HG03460 (cell line): ENCODE measurements around the gene NKX6-2.
"Not testable (repeated sequence)": the region's sequence is repeated elsewhere in the genome, so short reads cannot be mapped to it uniquely, and the experiment has no call there.

Experiments used
- ATAC-seq: cut with Tn5 transposase; IDR thresholded peaks from one replicate; pipeline ENCODE4 v1.9.1; 2021; ENCODE audit not compliant: unreplicated experiment

The NKX6-2 gene

DNA sequence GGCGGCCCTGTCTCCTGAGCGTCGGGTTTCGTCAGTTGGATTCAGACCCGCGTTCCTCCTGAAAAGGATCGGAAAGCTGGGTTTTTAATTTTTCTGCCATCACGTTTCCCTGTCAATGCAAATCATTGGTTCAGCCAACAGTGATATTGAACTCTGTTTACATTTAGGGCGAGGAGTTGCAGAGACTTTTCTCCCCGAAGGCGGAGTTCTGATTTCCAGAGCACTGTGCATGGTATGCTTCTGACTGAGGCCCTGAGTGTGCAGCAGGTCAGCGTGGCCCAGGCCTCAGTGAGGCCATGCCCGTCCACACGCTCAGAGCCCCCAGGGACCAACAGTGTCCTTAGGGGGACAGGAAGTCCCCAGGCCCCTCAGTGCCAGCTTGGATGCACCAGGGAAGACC lies 27.1 kb downstream of the NKX6-2 start:
- no peak for ATAC-seq

DNA sequence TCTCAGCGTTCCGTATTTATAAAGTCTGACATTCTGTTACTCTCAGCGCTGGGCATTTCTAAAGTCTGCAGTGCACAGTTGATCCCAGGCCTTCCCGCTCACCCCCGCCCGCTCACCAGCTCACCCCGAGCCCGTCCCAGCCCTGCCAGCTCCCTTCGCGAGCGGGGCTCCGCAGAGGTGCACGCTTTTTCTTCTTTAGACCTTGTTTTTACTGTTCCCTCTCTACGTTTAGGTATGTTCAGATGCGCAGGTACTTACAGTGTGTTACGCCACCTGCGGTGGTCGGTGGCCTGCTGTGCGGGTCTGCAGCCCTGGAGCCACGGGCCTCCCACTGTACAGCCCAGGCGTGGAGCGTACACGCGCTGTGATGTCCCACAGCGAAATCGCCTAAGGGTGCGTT lies 28.8 kb downstream of the NKX6-2 start:
- no peak for ATAC-seq

DNA sequence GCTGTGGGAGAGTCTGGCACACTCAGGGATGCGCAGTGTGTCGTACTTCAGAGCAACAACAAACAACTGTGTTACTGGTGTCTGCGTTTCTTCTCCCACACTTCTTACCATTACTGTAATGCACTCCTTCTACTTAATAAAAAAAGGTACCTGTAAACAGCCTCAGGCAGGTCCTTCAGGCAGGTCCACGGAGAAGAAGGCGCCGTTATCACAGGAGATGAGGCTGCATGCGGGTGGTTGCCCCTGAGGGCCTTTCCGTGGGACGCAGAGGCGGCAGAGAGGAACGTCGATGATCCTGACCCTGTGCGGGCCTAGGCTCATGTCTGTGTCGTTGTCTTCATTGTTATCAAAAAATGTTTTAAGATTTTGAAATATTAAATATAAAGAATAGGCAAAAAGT lies 29.4 kb downstream of the NKX6-2 start:
- ATAC-seq = no peak

DNA sequence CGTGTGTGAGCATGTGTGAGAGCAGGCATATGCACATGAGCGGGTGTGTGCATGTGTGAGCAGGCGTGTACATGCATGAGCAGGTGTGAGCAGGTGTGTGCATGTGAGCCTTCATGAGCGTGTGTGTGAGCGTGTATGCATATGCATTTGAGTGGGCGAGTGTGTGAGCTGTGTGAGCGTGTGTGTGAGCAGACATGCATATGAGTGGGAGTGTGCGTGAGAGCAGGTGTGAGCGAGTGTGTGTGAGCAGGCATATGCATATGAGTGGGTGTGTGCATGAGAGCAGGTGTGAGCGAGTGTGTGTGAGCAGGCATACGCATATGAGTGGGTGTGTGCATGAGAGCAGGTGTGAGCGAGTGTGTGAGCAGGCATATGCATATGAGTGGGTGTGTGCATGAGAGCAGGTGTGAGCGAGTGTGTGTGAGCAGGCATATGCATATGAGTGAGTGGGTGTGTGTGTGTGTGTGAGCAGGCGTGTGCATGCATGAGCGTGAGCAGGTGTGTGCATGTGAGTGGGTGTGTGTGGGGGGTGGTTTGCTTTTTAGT lies 30.7 kb downstream of the NKX6-2 start:
- no peak for ATAC-seq

DNA sequence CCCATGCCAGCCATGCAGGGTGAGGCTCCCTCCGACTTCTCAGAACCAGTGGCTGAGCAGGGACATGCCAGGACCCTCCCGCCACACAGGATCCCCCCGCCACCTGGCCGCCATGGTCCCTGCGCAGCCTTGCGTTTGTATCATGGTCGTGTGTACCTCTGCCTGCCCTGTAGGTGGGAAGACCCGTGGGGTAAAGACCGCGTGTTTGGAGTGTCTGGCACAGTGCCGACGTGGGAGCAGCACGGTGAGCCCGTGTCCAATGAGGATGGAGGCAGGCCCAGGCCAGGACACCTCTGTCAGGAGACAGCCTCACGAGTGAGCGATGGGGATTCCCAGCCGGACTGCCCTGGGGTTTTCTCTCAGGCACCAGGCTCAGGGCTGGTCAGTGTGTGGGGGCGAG lies 31.9 kb downstream of the NKX6-2 start:
- ATAC-seq = no peak

DNA sequence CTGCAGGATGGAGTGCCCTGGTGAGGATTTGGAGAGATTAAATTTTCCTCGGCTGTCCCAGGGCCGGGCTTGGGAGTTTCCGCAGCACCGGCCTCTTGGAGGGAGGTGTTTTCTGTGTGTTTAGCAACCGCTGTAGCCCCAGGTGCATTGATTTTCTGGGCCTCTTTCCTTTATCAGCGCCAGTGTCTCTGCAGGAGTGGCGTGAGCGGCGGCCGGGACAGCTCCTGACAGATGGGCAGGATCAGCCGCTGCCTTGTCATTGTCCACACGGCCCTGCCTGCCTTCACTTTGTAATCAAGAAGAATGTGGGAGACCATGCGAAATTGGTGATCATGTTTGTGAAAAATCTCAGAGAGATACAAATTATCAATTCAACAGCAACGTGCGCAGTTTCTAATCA lies 32.4 kb downstream of the NKX6-2 start:
- no peak for ATAC-seq

DNA sequence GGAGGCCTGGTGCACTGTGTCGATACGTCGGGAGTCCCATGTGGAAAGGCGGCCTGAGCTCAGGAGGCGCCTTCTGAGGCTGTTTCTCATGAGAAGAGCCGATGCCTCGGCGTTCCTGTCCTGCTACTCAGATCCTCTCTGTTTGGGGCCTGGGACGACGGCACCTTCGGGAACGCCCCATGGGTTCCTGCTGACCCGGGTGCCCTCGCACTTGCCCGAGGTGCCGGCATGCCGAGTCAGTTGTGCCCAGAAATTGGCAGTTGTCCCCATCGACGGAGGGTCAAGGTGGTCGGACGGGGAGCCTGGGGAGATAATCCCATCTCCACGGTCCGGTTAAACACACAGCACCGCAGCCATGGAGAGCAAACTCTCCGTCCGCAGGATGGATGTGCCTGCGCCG lies 33.0 kb downstream of the NKX6-2 start:
- no peak for ATAC-seq

DNA sequence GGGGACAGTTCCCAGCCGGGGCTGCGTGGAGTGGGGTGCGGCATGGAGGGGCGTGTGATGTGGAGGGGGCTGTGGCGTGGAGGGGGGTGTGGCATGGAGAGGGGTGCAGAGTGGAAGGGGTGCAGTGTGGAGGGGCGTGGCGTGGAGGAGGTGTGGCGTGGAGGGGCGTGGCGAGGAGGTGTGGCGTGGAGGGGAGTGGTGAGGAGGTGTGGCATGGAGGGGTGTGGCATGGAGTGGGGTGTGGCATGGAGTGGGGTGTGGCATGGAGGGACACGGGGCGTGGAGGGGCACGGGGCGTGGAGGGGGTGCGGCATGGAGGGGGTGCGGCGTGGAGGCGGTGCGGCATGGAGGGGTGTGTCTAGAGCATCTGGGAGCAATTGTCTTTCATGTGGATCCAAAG lies 33.6 kb downstream of the NKX6-2 start:
- no peak for ATAC-seq

DNA sequence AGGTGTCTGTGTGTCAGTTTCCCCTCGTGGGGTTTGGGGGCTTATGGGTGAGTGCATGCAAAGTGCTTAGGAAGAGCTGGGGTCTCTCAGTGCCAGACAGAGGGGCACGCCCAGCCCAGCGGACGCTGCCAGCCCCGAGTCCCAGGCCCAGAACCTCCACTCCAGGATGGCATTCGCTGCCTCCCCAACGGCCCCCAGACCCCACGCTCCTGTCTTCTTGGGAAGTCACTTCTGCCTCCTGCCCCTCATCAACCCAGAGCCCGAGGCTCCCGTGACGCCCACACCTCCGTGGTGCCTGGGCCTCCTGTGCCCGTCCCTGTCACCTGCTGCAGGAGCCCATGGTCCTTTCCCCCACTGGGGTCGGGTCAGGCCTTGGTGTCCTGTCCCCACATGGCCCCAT lies 35.0 kb downstream of the NKX6-2 start:
- ATAC-seq = no peak

DNA sequence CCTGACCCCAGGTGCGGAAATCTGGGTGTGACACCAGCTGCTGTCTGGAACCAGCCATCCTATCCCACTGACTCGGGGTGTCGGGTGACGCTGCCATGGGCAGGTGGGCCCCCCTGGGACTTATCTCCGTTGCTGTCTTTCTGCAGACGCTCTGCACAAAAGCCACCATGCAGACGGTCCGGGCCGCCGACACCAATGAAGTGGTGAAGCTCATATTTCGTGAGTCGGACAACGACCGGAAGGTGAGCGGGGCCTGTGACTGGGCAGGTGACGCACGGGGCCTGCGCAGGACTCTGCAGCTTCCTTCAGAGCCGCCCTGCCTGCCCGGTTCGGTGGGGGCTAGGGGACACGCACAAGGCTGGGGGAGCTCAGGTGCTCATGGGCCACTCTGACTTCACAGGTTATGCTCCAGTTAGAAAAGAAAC lies 36.6 kb downstream of the NKX6-2 start:
- no peak for ATAC-seq

DNA sequence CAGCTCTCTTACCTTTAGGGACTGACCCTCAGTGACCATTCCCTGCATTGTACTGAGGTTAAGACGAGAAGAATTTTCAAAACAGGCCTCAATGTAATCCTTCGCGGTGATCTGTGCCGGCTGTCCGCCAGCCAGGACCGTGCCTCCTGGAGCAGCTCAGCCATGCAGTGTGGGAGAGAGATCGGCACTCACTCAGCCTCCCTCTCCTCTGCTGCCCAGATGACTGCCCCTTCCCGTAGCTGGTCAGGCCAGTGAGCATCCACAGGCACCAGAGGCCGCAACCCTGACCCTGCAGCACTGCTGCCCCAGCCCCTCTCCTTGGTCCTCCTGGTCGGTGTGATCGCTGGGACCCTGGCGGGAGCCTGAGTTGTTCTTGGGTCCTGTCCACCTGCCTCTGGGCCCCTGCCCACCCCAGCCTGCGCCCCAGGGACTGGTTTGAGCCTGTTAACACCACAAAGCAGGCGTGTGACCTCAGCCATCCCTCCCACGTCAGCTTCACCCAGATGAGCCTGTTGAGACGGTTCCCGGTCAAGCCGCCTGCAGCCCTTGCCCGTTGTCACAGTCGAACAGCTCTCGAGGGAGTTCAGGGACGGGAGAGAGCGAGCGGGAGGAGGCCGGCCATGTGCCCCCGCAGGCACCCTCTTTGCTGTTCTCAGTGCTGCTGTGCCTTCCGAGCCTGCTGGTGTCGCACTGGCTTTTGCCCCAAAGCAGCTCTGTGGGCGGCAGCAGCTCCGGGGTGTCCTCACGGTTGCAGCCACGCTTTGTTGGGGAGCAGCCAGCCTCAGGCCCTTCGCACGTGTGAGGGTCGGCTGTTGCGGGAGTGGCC lies 37.2 kb downstream of the NKX6-2 start:
- no peak for ATAC-seq

DNA sequence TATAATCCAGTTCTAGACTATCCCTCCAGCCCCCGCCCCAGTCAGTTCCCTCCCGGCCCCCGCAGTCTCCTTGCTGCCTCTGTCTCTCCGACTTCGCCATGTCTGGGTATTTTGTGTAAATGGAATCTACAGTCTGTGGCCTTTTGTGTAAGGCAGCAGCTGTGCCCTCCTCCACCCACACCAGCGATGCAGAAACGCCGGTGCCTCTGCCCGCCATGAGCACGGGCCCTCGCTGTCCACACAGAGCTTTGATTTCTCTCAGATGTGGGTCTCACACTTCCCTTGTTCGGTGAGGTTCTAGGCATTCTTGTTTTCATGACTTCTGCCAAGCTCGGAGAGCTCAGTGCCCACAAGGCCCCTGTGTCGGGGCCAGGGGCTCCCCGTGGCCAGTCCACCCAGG lies 37.8 kb downstream of the NKX6-2 start:
- no peak for ATAC-seq

DNA sequence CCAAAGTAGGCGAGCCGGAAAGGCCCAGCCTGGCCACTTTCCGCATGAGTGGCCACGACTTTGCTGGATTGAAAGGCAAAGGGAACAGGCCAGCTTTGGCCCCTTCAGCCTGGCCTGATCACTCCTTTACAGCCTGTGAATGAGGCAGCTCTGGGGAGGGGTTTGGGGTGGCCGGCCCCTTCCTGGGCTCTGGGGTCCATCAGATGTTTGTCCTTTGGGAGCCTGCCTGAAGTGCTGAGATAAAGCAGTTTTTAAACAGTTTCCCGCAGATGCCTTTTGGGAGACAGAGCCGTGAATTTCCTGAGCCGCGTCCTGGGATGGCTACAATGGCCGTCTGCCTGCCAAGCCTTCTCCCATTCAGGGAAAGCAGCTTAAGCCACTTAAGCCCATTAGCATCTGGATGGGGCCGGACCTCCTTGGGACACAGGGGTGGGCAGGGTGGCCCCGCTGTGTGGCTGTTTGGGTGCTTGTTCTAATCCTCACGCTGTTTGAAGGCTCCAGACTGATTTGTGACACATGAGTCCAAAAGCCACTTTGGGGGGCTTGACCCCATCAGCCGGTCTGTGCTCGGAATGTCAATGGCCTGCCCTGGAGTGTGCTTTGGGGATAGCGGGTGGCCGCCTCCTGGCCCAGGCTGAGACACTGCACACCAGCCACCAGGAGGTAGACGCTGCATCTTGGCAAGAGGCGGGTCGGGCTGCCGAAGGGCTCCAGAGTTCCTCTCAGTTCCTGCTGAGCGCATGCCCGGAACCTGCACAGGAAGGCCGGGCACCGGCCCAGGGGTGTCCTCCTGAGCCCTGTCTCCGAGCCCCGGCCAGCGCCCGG lies 38.9 kb downstream of the NKX6-2 start:
- no peak for ATAC-seq

DNA sequence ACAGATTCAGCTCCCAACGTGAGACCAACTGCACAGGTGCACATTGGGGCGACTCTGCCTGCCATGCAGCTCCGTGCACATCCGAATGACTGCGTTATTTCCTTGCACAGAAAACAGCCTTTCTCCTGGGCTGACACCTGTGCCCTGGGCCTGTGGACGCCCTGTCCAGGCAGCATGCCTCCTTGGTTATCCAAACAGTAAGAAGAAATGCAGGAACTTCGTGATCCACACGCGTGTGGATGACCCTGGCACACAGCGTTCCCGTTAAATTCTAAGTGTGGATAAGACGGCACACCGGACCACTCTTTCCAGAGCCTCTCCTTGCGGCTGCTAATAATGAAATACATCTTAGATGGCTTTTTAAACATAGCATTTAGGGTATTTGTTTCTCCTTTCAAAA lies 39.6 kb downstream of the NKX6-2 start:
- ATAC-seq = no peak

DNA sequence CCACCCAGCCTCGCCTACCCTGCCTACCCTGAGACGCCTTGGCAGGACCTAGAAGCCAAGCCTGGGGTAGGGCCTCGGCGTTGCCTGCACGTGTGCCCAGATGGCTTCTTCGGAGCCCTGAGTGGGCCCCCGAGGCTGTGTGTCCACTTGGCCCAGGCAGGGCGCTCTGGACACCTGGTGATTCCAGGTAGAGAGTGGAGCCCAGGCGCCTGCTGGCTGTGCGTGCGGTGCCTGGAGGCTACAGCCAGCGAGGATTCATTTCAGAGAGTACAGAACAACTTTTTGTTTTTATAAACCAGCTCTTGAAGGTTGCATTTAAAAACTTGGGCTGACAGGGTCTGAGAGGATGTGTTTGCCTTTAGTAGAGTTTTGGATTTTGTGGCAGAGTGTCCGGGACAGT lies 40.0 kb downstream of the NKX6-2 start:
- ATAC-seq = no peak

DNA sequence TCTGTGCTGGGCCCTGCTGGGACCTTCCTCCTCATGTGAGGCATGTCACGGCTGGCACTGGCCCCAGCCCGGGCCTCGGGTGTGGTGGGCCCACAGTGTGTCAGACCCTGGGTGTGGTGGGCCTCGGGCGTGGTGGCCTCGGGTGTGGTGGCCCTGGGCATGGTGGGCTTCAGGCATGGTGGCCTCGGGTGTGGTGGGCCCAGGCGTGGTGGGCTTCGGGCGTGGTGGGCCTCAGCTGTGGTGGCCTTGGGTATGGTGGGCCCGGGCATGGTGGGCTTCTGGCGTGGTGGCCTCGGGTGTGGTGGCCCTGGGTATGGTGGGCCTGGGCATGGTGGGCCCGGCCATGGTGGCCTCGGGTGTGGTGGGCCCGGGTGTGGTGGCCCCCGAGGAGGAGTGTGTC lies 40.4 kb downstream of the NKX6-2 start:
- ATAC-seq = no peak

DNA sequence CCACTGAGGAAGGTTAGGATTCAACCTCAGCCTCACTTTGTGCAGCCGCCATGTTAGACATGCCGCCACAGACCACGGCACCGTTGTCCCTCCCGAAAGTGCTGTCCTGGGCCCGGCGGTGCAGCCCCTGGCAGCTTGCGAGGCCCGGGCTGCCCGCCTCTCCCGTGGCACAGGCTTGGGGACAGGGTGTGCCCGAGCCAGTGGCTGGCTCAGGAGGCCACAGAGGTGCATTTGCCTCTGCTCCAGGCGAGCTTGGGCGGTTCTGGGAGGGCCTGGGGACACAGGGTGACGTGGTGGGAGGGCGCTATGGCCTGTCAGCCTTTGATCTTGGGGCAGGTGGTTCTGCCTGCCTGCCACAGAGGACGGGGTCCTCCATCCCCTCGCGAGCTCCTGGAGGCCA lies 41.1 kb downstream of the NKX6-2 start:
- no peak for ATAC-seq

DNA sequence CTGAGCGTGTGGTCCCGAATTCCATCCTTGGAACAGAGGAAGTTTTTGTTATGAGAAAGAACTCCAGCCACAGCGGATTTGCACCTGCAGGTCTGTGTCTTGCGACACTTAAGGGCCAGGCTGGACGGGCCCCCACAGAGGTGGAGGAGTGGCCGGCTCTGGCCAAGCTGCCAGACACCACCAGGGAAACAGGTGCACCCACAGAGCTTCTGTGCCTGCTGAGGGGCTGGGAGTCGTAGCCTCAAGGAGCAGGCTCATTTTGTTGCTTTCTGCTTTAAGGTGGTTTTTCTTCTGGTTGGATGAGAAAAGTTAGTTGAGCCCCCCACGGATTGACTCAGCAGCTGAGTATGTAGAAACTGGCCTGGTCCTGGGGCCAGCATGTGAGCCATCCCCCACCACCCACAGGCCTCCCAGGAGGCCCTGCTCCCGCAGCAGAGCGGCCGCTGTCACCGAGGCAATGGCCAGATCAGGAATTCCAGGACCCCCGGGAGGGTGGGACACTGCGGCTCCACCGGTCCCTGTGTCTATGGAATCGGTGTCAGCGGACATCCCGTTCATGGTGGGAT lies 41.9 kb downstream of the NKX6-2 start:
- ATAC-seq = no peak

DNA sequence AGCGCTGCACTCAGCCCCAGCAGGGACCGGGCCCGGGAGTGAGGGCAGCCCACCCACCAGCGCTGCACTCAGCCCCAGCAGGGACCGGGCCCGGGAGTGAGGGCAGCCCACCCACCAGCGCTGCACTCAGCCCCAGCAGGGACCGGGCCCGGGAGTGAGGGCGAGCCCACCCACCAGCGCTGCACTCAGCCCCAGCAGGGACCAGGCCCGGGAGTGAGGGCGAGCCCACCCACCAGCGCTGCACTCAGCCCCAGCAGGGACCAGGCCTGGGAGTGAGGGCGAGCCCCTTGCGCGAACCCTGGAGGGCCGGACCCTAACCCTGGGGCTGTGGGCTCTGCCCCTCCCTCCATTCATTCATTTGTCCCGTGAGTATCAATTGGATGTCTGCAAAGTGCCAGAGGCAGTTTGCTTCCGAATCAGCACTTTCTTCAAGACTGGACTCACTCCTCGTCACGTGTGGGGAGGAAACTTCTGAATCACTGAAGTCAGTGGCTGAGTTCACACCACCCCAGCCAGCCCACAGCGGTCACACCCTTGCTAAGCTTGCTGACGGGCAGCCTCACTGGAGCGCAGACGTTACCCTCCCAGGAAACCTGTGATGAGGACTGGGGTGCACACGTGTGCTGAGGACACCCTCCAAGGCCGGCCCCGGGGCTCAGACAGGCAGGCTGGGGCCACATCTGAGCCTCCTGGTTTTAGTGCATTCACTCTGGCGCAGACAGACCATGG lies 42.6 kb downstream of the NKX6-2 start:
- ATAC-seq = not testable (repeated sequence)

DNA sequence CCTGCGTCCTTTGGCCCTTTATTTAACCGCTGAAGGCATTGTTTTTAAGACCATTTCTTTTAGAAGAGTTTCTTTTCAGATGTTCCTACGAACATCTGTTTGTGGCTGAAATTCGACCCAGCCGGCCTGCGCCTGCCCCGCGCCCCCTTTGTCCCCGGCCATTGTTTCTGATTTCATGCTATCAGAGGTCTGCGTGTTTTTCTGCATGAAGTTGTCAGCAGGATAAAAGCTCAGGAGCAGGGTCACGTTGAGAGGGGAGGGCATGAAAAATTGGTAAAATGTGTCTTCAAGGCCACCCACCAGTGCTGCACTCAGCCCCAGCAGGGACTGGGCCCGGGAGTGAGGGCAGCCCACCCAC lies 43.1 kb downstream of the NKX6-2 start:
- ATAC-seq = no peak

DNA sequence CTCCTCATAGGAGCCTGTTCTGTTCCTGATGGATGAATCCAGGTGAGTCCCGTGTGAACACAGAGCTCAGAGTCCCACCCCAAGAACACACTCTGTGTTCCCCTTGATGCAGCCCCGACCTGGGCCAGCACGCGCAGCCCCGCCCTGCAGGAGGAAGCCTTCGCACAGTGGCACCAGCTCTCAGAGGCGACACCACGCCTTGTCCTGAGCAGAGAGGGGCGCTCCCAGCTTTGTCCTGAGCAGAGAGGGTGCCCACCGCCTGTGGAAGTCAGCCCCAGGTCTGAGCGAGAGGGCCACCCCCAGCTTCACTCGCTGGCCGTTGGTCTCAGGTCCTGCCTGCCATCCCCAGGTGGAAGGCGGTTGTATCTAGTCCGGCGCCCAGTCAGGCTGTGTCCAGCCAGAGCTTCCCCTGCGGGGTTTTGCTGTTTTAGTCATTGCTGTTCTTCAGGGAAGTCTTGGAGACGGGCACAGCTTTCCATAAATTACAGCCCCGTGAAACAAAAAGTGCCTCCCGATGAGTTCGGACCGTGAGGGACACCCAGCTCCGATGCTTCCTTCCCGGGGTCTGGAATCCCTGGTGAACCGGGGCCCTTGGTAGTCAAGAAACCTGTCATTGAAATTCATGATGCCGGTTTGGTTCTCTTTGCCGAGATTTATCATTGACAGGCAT lies 43.6 kb downstream of the NKX6-2 start:
- no peak for ATAC-seq
